ENCODE results near the gene RPL27. TPM values are rescaled to one million over a fixed set of nuclear protein-coding genes. Genes with fewer than 3 reads are reported as not detected.
A peak's percentile ranks its signal among the peaks of the same experiment; 100 is the strongest.

Gene RPL27
- total RNA-seq, 2 donors from 2014 or later = 535 to 569 TPM

DNA sequence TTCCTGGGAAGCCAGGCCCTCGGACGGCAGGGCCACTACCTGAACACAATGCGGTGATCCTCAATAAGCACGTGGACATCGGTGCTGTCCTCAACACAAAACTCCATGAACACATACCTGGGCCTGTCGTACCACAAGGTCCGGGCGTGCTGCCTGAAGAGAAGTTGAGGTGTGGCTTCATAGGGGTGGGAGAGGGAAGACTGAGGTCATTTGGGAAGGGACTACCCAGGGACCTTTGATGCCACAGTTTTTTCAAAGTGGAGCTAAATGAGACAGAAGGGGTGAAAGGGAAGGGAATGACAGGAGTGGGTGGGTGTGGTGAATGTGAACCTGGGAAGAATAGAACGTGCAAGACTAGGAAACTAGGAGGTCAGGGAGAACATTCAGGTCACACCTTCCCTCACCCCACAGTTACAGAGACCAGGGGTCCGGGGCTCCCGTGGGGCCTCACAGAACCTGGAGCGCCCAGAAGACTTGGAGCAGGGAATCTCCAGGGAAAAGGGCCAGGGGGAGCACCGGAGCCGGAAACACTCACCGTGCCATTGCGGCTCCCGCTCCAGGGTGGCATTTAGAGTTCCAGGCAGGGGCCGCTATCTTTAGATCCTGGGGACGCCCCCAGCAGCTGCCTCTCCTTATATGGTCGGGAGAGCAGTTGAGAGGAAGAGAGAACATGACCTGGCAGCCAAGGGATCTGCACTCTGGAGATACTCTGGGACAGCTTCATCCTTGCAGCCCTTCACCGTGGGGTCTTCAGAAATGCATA lies 18.5 kb upstream of the RPL27 start, which contains the start of gene PTGES3L:
TSS of gene PTGES3L (minus strand) at position 570 of the 763 bp plus-strand sequence. CDS start at position 543, 27 bp downstream.
- Histone ChIP-seq H3K27me3 (replicated peaks; ENCODE audit: insufficient read depth) (no peaks in the 10 kb centered on the region), H3K36me3 (no peaks in the 10 kb centered on the region), H3K9me3 (no peaks in the 10 kb centered on the region), H3K27ac (peak within 1 kb of the TSS; percentile 61 to 65), H3K4me1 (ENCODE audit: control insufficient read depth in 1 of 2, low read depth in 2 of 2) (peaks cover 5 to 21% of the 10 kb centered on the region in 2 donors), H3K4me3 (peak within 1 kb of the TSS; percentile 82)
- ATAC-seq (ENCODE audit: insufficient number of reproducible peaks, low FRiP score, low read depth) = peak; percentile 42
- TF ChIP-seq, protein P1, sequence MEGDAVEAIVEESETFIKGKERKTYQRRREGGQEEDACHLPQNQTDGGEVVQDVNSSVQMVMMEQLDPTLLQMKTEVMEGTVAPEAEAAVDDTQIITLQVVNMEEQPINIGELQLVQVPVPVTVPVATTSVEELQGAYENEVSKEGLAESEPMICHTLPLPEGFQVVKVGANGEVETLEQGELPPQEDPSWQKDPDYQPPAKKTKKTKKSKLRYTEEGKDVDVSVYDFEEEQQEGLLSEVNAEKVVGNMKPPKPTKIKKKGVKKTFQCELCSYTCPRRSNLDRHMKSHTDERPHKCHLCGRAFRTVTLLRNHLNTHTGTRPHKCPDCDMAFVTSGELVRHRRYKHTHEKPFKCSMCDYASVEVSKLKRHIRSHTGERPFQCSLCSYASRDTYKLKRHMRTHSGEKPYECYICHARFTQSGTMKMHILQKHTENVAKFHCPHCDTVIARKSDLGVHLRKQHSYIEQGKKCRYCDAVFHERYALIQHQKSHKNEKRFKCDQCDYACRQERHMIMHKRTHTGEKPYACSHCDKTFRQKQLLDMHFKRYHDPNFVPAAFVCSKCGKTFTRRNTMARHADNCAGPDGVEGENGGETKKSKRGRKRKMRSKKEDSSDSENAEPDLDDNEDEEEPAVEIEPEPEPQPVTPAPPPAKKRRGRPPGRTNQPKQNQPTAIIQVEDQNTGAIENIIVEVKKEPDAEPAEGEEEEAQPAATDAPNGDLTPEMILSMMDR (IDR thresholded peaks at IDR 0.05) = no peak
- DNase-seq (ENCODE audit: low spot score) = peak; percentile 22

DNA sequence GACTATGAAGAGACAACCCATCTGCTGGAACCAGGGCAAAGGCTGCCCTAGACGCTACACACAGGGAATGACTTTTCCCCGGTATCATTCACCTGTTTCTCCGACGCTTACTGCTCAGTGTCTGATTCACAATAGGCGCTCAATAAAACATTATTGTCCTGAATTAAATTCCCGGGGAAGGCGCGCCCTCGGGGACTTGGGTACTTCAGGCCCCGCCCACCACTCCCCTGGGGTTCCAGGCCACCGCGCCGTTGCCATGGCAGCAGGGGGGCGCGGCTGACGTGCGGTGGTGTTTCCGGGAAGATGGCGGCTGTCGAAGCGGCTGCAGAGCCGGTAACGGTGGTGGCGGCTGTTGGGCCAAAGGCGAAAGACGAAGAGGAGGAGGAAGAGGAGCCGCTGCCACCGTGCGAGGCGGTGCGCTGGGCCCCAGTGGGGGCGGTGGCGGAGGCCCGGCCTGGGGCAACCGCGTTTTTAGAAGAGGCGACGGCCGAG lies 17.9 kb upstream of the RPL27 start, which contains the start of gene RUNDC1:
TSS of gene RUNDC1 (plus strand) at position 292 of the 492 bp plus-strand sequence. CDS start at position 304, 12 bp downstream.
- peak; percentile 78 for DNase-seq (ENCODE audit: low spot score)
- Histone ChIP-seq H3K27ac (peak within 1 kb of the TSS; percentile 61 to 65), H3K27me3 (replicated peaks; ENCODE audit: insufficient read depth) (no peaks in the 10 kb centered on the region), H3K36me3 (no peaks in the 10 kb centered on the region), H3K4me1 (ENCODE audit: control insufficient read depth in 1 of 2, low read depth in 2 of 2) (peaks cover 5 to 25% of the 10 kb centered on the region in 2 donors), H3K9me3 (no peaks in the 10 kb centered on the region), H3K4me3 (peak within 1 kb of the TSS; percentile 82)
- TF ChIP-seq, protein P1 (IDR thresholded peaks at IDR 0.05) = no peak
- peak; percentile 74 for ATAC-seq (ENCODE audit: insufficient number of reproducible peaks, low FRiP score, low read depth)

DNA sequence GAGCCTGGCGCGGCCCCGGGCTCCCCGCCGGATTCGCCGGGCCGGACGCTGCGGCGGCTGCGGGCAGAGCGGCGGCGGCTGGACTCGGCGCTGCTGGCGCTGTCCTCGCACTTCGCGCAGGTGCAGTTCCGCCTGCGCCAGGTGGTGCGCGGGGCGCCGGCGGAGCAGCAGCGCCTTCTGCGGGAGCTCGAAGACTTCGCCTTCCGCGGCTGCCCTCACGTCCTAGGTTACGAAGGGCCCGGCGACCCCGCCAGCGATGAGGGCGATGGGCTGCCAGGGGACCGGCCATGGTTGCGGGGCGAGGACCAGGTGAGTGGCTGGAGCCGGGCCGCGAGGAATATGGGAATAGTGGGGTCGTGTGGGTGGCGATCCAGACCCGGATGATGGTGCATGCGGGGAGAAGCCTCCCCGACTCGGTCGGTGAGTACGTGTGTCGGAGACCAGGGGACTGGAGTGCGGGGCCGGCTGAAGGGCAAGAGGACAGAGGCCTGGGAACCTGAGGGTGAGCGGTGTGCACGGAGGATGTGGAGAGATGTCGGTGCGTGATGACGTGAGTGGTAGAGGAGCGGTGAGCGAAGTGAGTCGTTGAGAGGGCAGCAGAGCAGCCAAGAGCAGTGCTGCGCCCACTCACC lies 17.3 kb upstream of the RPL27 start:
- H3K27me3 ChIP-seq (replicated peaks; ENCODE audit: insufficient read depth) = no peaks in the 10 kb centered on the region
- TF ChIP-seq, protein P1 (IDR thresholded peaks at IDR 0.05) = no peak
- H3K36me3 ChIP-seq = peaks cover 3% of the 10 kb centered on the region
- H3K9me3 ChIP-seq = no peaks in the 10 kb centered on the region
- peak overlapping the region; percentile 82 for H3K4me3 ChIP-seq
- peak overlapping the region; percentile 61 to 65 for H3K27ac ChIP-seq
- ATAC-seq (ENCODE audit: insufficient number of reproducible peaks, low FRiP score, low read depth) (no peak), DNase-seq (ENCODE audit: low spot score) (no peak)
- H3K4me1 ChIP-seq (ENCODE audit: control insufficient read depth in 1 of 2, low read depth in 2 of 2) = peaks cover 5 to 25% of the 10 kb centered on the region in 2 donors

DNA sequence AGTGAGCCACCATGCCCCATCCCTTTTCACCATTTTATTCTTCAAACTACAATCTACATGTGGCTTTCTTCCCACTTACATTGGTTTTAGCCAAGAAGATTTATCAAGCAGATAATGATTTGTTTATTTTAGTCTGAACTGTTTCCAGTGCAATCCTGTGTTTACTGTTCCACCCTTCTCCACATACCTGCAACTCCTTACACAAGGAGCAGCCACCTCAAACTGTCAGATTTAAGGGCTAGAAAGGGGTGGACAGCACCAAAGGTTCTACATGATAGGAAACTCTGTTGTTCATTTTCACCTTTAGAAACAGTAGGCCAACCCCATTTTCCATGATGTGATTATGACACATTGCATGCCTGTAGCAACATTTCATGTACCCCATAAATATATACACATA lies 16.0 kb upstream of the RPL27 start:
- H3K27me3 ChIP-seq (replicated peaks; ENCODE audit: insufficient read depth) = no peaks in the 10 kb centered on the region
- TF ChIP-seq, protein P1 (IDR thresholded peaks at IDR 0.05) = no peak
- no peak overlapping the region for H3K4me3 ChIP-seq
- H3K27ac ChIP-seq = no peak overlapping the region
- DNase-seq (ENCODE audit: low spot score) (no peak), ATAC-seq (ENCODE audit: insufficient number of reproducible peaks, low FRiP score, low read depth) (no peak)
- H3K36me3 ChIP-seq = peaks cover 5% of the 10 kb centered on the region
- peaks cover 5 to 25% of the 10 kb centered on the region in 2 donors for H3K4me1 ChIP-seq (ENCODE audit: control insufficient read depth in 1 of 2, low read depth in 2 of 2)
- H3K9me3 ChIP-seq = no peaks in the 10 kb centered on the region

DNA sequence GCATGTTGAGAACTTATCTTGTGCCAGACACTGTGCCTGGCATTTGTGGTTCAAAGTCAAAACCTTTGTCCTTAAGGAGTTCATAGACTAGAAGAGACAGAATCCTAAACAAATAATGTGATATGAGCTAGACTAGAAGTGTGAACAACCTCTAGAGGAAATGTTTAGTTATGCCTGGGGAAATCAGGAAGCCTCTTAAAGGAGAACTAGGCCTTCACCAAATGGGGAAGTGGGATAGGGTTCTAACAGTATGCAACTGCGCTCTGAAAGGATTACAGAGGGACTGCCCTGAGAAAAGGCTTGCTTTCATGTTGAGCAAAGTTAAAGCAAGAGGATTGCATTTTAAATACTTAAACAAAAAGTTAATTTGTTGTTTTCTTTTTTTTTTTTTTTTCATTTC lies 13.0 kb upstream of the RPL27 start:
- no peak for DNase-seq (ENCODE audit: low spot score)
- no peaks in the 10 kb centered on the region for H3K27me3 ChIP-seq (replicated peaks; ENCODE audit: insufficient read depth)
- peaks cover 5 to 14% of the 10 kb centered on the region in 2 donors for H3K4me1 ChIP-seq (ENCODE audit: control insufficient read depth in 1 of 2, low read depth in 2 of 2)
- no peak overlapping the region for H3K4me3 ChIP-seq
- TF ChIP-seq, protein P1 (IDR thresholded peaks at IDR 0.05) = no peak
- ATAC-seq (ENCODE audit: insufficient number of reproducible peaks, low FRiP score, low read depth) = no peak
- H3K36me3 ChIP-seq = peaks cover 22% of the 10 kb centered on the region
- H3K27ac ChIP-seq = no peak overlapping the region
- H3K9me3 ChIP-seq = no peaks in the 10 kb centered on the region
